Fibroblast of lung (primary cell): ENCODE results near the gene IFIT1B. TPM values are rescaled to one million over a fixed set of nuclear protein-coding genes. Genes with fewer than 3 reads are reported as not detected.
A peak's percentile ranks its signal among the peaks of the same experiment; 100 is the strongest.

Experiments
- DNase-seq, 2 donors: peaks; one replicate each; pipeline versions ENCODE4 v3.0.0 to v3.0.0-alpha.2; 2010; ENCODE audit warnings: low read depth in 2 of 2
- H2AFZ ChIP-seq: 2 replicates; pipeline ENCODE4 v1.5.1; 2012; ENCODE audit warnings: low read length, control low read depth, inconsistent platforms
- H3K27ac ChIP-seq: 2 replicates; pipeline ENCODE4 v1.5.1; 2011; ENCODE audit warnings: low read length, control low read depth; ENCODE audit not compliant: insufficient read depth
- H3K27me3 ChIP-seq: 2 replicates; pipeline ENCODE4 v1.5.1; 2011; ENCODE audit warnings: mild to moderate bottlenecking, low read length; ENCODE audit not compliant: control insufficient read depth, insufficient read depth
- H3K36me3 ChIP-seq: 2 replicates; pipeline ENCODE4 v1.5.1; 2011; ENCODE audit warnings: low read length; ENCODE audit not compliant: control insufficient read depth, insufficient read depth
- H3K4me1 ChIP-seq: 2 replicates; pipeline ENCODE4 v1.5.1; 2011; ENCODE audit warnings: low read length; ENCODE audit not compliant: control insufficient read depth, insufficient read depth; ENCODE audit errors: extremely low read depth
- H3K4me2 ChIP-seq: 2 replicates; pipeline ENCODE4 v1.5.1; 2011; ENCODE audit warnings: low read length, control low read depth; ENCODE audit not compliant: insufficient read depth; ENCODE audit errors: extremely low read depth
- H3K4me3 ChIP-seq, 4 experiments: fragments of 200-600 bp in 1 of 4; sonication (generic) in 1 of 4; replicated peaks in 1 of 4; 2 replicates each; pipeline ENCODE4 v1.5.1; 2011 to 2016; ENCODE audit warnings: low read length in 4 of 4, low read depth in 3 of 4, mild to moderate bottlenecking in 3 of 4, control low read depth in 2 of 4, inconsistent platforms in 1 of 4, mixed read lengths in 1 of 4; ENCODE audit not compliant: insufficient read depth in 1 of 4; ENCODE audit errors: control extremely low read depth in 1 of 4
- H3K79me2 ChIP-seq: 2 replicates; pipeline ENCODE4 v1.5.1; 2012; ENCODE audit warnings: mild to moderate bottlenecking, low read length, inconsistent platforms; ENCODE audit not compliant: control insufficient read depth, insufficient read depth
- H3K9ac ChIP-seq: 2 replicates; pipeline ENCODE4 v1.5.1; 2011; ENCODE audit warnings: mild to moderate bottlenecking, low read length, control low read depth; ENCODE audit not compliant: insufficient read depth
- H3K9me3 ChIP-seq: 2 replicates; pipeline ENCODE4 v1.5.1; 2012; ENCODE audit warnings: low read depth, low read length; ENCODE audit not compliant: control insufficient read depth, insufficient read depth
- H4K20me1 ChIP-seq: 2 replicates; pipeline ENCODE4 v1.5.1; 2011; ENCODE audit warnings: low read length; ENCODE audit not compliant: control insufficient read depth, insufficient read depth; ENCODE audit errors: extremely low read depth
- EZH2 ChIP-seq: IDR thresholded peaks from 2 replicates; pipeline ENCODE4 v1.5.1; 2012; ENCODE audit warnings: low read length, control low read depth, mild to moderate bottlenecking; ENCODE audit errors: missing control alignments
- polyA plus RNA-seq, 2 donors: library from polyadenylated mRNA; depleted of rRNA in 1 of 2; stranded (reverse) in 1 of 2; unstranded in 1 of 2; fragments of >200 nt; gene quantifications; 2 replicates each; pipeline ENCODE4 v1.2.1, GENCODE V29; 2011 to 2012; ENCODE audit warnings: missing spikeins in 1 of 2
- total RNA-seq: library from RNA; depleted of rRNA; stranded (reverse); fragments of >200 nt; gene quantifications from 2 replicates; pipeline ENCODE4 v1.2.1, GENCODE V29; 2014
- TF ChIP-seq, protein P1 (sequence below), 2 donors: IDR thresholded peaks in 1 of 2; conservative IDR thresholded peaks in 1 of 2; 1 replicate in 1 of 2; 2 replicates in 1 of 2; pipeline ENCODE4 v1.5.1; 2011 to 2012; ENCODE audit warnings: low read length in 2 of 2, control low read depth in 1 of 2, inconsistent platforms in 1 of 2, low read depth in 1 of 2, mild to moderate bottlenecking in 1 of 2

The IFIT1B gene
- total and polyA plus RNA-seq, 2 donors (not counting 1 experiment from before 2014, with no cell fraction given): under 0.01 TPM; not detected in 1

DNA sequence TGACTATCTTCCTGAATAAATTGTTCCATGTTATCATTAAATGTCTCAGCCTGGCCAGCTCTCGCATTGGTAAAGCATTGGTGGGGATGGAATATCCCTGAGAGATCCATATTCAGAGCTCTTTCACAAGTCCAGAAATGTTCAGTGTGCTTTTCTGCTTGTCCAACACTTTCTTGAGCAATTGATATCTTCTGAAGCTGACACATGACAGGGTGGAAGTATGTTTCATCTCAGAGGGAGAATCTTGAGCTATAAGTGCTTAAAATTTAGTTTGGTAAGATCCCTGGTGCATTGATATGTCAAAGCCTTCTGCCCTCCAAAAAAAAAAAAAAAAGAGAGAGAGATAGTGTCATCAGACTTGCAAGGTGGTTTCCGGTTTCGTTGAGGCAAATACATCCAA is 42.6 kb upstream of the IFIT1B start:
- no peak overlapping the region for H3K4me2 ChIP-seq
- H3K4me3 ChIP-seq: no peak overlapping the region
- H3K36me3 ChIP-seq: peaks cover 2% of the 10 kb centered on the region
- H4K20me1 ChIP-seq: no peaks in the 10 kb centered on the region
- DNase-seq: no peak
- H3K27me3 ChIP-seq: no peaks in the 10 kb centered on the region
- peaks cover 2% of the 10 kb centered on the region for H3K4me1 ChIP-seq
- no peak overlapping the region for H2AFZ ChIP-seq
- TF ChIP-seq, protein P1, sequence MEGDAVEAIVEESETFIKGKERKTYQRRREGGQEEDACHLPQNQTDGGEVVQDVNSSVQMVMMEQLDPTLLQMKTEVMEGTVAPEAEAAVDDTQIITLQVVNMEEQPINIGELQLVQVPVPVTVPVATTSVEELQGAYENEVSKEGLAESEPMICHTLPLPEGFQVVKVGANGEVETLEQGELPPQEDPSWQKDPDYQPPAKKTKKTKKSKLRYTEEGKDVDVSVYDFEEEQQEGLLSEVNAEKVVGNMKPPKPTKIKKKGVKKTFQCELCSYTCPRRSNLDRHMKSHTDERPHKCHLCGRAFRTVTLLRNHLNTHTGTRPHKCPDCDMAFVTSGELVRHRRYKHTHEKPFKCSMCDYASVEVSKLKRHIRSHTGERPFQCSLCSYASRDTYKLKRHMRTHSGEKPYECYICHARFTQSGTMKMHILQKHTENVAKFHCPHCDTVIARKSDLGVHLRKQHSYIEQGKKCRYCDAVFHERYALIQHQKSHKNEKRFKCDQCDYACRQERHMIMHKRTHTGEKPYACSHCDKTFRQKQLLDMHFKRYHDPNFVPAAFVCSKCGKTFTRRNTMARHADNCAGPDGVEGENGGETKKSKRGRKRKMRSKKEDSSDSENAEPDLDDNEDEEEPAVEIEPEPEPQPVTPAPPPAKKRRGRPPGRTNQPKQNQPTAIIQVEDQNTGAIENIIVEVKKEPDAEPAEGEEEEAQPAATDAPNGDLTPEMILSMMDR (conservative IDR thresholded peaks at IDR 0.05 in 1 of 2, IDR thresholded peaks at IDR 0.05 in 1 of 2; ENCODE audit: low read depth in 1 of 2, low read length in 2 of 2): no peak
- TF ChIP-seq EZH2: no peak
- H3K27ac ChIP-seq: no peak overlapping the region
- no peak overlapping the region for H3K9ac ChIP-seq
- no peaks in the 10 kb centered on the region for H3K9me3 ChIP-seq
- peaks cover 12% of the 10 kb centered on the region for H3K79me2 ChIP-seq

DNA sequence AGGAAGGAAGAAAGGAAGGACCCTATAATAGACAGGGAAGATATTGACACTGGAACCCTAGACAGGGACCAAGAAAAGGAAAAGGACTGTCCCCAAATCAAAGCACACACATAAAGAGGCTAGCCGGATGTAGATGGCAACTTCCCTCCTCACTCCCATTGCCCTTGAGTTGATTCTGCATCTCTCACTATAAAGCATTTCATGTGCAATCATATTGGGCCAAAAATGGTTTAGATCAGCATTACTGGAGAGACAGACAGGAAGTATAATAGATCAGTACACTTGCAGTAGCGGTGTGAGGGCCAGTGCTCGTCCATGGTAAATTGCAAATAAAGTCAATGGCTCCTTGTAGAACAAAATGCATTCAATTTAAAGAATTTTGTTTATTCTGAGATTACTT is 41.6 kb upstream of the IFIT1B start:
- peaks cover 2% of the 10 kb centered on the region for H3K4me1 ChIP-seq
- H3K36me3 ChIP-seq: peaks cover 2% of the 10 kb centered on the region
- no peak overlapping the region for H2AFZ ChIP-seq
- no peak overlapping the region for H3K4me3 ChIP-seq
- TF ChIP-seq EZH2: no peak
- TF ChIP-seq, protein P1 (conservative IDR thresholded peaks at IDR 0.05 in 1 of 2, IDR thresholded peaks at IDR 0.05 in 1 of 2; ENCODE audit: low read depth in 1 of 2, low read length in 2 of 2): no peak
- H3K79me2 ChIP-seq: peaks cover 5% of the 10 kb centered on the region
- no peaks in the 10 kb centered on the region for H3K9me3 ChIP-seq
- H3K4me2 ChIP-seq: no peak overlapping the region
- H4K20me1 ChIP-seq: no peaks in the 10 kb centered on the region
- no peak overlapping the region for H3K27ac ChIP-seq
- H3K9ac ChIP-seq: no peak overlapping the region
- no peak for DNase-seq
- no peaks in the 10 kb centered on the region for H3K27me3 ChIP-seq

DNA sequence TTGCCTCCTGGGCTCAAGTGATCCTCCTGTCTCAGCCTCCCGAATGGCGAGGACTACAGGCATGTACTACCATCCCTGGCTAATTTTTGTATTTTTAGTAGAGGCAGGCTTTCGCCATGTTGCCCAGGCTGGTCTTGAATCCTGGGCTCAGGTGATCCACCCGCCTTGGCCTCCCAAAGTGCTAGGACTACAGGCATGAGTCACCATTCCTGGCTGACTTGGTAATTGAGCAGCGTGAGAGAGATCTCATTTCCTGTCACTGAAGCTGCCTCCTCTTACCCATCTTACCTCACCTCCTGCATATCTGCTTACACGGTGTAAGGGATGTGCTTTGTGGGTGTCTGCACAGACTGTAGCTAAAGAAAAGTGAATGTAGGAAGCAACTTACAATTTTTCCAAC is 40.4 kb upstream of the IFIT1B start:
- Histone ChIP-seq H4K20me1 (no peaks in the 10 kb centered on the region), H3K9me3 (no peaks in the 10 kb centered on the region), H3K4me2 (no peak overlapping the region), H3K4me1 (peaks cover 2% of the 10 kb centered on the region), H2AFZ (no peak overlapping the region), H3K36me3 (peaks cover 2% of the 10 kb centered on the region), H3K27me3 (no peaks in the 10 kb centered on the region), H3K27ac (no peak overlapping the region), H3K79me2 (peaks cover 4% of the 10 kb centered on the region), H3K9ac (no peak overlapping the region), H3K4me3 (no peak overlapping the region)
- TF ChIP-seq, protein P1 (conservative IDR thresholded peaks at IDR 0.05 in 1 of 2, IDR thresholded peaks at IDR 0.05 in 1 of 2; ENCODE audit: low read depth in 1 of 2, low read length in 2 of 2): no peak
- TF ChIP-seq EZH2: no peak
- peak; percentile 25 to 86 for DNase-seq
